Measurements from ENCODE around the gene MYO9B. TPM values are rescaled to one million over a fixed set of nuclear protein-coding genes. Genes with fewer than 3 reads are reported as not detected.

The MYO9B gene
- total and polyA plus RNA-seq, 2 of the 13 experiments (the other 11 are each of a cell fraction or from before 2014, with no cell fraction given), result 18.0 to 18.3 TPM

DNA sequence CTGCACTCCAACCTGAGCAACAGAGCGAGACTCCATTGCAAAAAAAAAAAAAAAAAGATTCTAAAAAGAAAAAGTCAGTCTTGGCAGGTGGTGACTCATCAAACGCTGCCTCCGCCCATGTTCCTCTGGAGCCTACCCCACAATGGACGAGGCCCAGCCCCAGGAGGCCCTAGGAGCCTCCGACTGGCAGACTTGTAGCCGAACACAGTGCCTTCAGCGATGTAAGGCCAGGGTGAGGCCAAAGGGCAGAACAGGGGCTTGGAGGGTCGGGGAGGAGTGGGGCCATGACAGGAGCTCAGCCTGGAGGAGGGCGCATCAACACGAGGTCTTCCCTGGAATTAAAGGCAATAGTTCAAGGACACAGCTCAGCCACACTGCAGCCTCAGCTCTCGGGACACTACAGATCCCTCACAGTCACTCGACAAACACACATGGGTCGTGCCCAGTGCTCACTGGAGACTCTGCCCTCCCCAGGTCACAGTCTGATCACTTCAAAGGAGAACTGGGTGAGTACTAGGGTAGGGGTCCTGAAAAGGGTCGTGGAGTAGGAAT lies 144.7 kb downstream of the MYO9B start (continued):
- TF ChIP-seq, protein P1, sequence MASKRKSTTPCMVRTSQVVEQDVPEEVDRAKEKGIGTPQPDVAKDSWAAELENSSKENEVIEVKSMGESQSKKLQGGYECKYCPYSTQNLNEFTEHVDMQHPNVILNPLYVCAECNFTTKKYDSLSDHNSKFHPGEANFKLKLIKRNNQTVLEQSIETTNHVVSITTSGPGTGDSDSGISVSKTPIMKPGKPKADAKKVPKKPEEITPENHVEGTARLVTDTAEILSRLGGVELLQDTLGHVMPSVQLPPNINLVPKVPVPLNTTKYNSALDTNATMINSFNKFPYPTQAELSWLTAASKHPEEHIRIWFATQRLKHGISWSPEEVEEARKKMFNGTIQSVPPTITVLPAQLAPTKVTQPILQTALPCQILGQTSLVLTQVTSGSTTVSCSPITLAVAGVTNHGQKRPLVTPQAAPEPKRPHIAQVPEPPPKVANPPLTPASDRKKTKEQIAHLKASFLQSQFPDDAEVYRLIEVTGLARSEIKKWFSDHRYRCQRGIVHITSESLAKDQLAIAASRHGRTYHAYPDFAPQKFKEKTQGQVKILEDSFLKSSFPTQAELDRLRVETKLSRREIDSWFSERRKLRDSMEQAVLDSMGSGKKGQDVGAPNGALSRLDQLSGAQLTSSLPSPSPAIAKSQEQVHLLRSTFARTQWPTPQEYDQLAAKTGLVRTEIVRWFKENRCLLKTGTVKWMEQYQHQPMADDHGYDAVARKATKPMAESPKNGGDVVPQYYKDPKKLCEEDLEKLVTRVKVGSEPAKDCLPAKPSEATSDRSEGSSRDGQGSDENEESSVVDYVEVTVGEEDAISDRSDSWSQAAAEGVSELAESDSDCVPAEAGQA (IDR thresholded peaks at IDR 0.05; ENCODE audit: low read depth), result no peak
- TF ChIP-seq, protein P1 (CRISPR knock-in tag; IDR thresholded peaks at IDR 0.05; ENCODE audit: borderline replicate concordance), result no peak
- TF ChIP-seq ZNF569 (CRISPR knock-in tag; IDR thresholded peaks at IDR 0.05; ENCODE audit: borderline replicate concordance), result no peak
- TF ChIP-seq ZBTB8A (CRISPR knock-in tag; IDR thresholded peaks at IDR 0.05; ENCODE audit: borderline replicate concordance, low read depth), result no peak
- TF ChIP-seq, protein P2, sequence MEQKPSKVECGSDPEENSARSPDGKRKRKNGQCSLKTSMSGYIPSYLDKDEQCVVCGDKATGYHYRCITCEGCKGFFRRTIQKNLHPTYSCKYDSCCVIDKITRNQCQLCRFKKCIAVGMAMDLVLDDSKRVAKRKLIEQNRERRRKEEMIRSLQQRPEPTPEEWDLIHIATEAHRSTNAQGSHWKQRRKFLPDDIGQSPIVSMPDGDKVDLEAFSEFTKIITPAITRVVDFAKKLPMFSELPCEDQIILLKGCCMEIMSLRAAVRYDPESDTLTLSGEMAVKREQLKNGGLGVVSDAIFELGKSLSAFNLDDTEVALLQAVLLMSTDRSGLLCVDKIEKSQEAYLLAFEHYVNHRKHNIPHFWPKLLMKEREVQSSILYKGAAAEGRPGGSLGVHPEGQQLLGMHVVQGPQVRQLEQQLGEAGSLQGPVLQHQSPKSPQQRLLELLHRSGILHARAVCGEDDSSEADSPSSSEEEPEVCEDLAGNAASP (CRISPR knock-in tag; IDR thresholded peaks at IDR 0.05; ENCODE audit: borderline replicate concordance), result no peak
- no peak for TF ChIP-seq ZFP82 (CRISPR knock-in tag; IDR thresholded peaks at IDR 0.05; ENCODE audit: borderline replicate concordance)
- TF ChIP-seq, protein P3, sequence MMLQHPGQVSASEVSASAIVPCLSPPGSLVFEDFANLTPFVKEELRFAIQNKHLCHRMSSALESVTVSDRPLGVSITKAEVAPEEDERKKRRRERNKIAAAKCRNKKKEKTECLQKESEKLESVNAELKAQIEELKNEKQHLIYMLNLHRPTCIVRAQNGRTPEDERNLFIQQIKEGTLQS (CRISPR knock-in tag; IDR thresholded peaks at IDR 0.05), result no peak
- no peak for TF ChIP-seq ZNF788 (CRISPR knock-in tag; IDR thresholded peaks at IDR 0.05; ENCODE audit: borderline replicate concordance)
- no peak for TF ChIP-seq HHEX (CRISPR knock-in tag; IDR thresholded peaks at IDR 0.05)
- TF ChIP-seq ZNF317 (CRISPR knock-in tag; IDR thresholded peaks at IDR 0.05), result no peak
- no peak for TF ChIP-seq KLF15 (CRISPR knock-in tag; IDR thresholded peaks at IDR 0.05; ENCODE audit: borderline replicate concordance)
- TF ChIP-seq ZNF225 (CRISPR knock-in tag; IDR thresholded peaks at IDR 0.05), result no peak
- no peak for TF ChIP-seq ZNF326 (CRISPR knock-in tag; IDR thresholded peaks at IDR 0.05; ENCODE audit: borderline replicate concordance)
- TF ChIP-seq ARHGAP35 (CRISPR knock-in tag; IDR thresholded peaks at IDR 0.05; ENCODE audit: borderline replicate concordance), result no peak
- TF ChIP-seq, protein P4, sequence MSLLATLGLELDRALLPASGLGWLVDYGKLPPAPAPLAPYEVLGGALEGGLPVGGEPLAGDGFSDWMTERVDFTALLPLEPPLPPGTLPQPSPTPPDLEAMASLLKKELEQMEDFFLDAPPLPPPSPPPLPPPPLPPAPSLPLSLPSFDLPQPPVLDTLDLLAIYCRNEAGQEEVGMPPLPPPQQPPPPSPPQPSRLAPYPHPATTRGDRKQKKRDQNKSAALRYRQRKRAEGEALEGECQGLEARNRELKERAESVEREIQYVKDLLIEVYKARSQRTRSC (CRISPR knock-in tag; IDR thresholded peaks at IDR 0.05; ENCODE audit: low read depth), result no peak
- 0 out of 2 replicates have a peak, but pooled peaks have one; percentile 15 for TF ChIP-seq ZNF331 (CRISPR knock-in tag; IDR thresholded peaks at IDR 0.05)
- no peak for TF ChIP-seq FIP1L1 (IDR thresholded peaks at IDR 0.05; ENCODE audit: borderline replicate concordance, insufficient read depth, low read depth, low read length)
- TF ChIP-seq, protein P5, sequence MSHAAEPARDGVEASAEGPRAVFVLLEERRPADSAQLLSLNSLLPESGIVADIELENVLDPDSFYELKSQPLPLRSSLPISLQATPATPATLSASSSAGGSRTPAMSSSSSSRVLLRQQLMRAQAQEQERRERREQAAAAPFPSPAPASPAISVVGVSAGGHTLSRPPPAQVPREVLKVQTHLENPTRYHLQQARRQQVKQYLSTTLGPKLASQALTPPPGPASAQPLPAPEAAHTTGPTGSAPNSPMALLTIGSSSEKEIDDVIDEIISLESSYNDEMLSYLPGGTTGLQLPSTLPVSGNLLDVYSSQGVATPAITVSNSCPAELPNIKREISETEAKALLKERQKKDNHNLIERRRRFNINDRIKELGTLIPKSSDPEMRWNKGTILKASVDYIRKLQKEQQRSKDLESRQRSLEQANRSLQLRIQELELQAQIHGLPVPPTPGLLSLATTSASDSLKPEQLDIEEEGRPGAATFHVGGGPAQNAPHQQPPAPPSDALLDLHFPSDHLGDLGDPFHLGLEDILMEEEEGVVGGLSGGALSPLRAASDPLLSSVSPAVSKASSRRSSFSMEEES (CRISPR knock-in tag; IDR thresholded peaks at IDR 0.05), result no peak
- TF ChIP-seq FOXC1 (CRISPR knock-in tag; IDR thresholded peaks at IDR 0.05; ENCODE audit: borderline replicate concordance), result no peak; the same call in 1 of the 2 replicates
- 0 out of 2 replicates have a peak, but pooled peaks have one; percentile 14 for TF ChIP-seq ZNF501 (CRISPR knock-in tag; IDR thresholded peaks at IDR 0.05)
